IMR-90 (cell line): ENCODE results near the gene HINT3. TPM values are rescaled to one million over a fixed set of nuclear protein-coding genes. Genes with fewer than 3 reads are reported as not detected.
A peak's percentile ranks its signal among the peaks of the same experiment; 100 is the strongest.

ENCODE experiments used
- ATAC-seq: fragments of 200-7000 bp; cut with Tn5 transposase; 2 replicates; pipeline ENCODE4 v1.9.1; 2020; ENCODE audit warnings: low read depth, mild to moderate bottlenecking, moderate library complexity
- BruUV-seq: library from RNA; stranded (reverse); fragments of 400-500 nt; replicated peaks from 2 replicates; lab custom pipeline; 2021; lab: Mats Ljungman, UMichigan
- CTCF ChIA-PET: fragments of 300-600 bp; formaldehyde crosslinking; extraction: SDS; loops from one replicate; lab custom pipeline; 2021; ENCODE audit warnings: antibody characterized with exemption; lab: Yijun Ruan, JAX
- POLR2A ChIA-PET: fragments of 300-600 bp; sonication (Branson Sonifier 250); formaldehyde crosslinking; loops from one replicate; lab custom pipeline; 2022; ENCODE audit warnings: antibody characterized with exemption; ENCODE audit not compliant: unreplicated experiment; lab: Charles Lee
- DNase-seq: peaks from one replicate; pipeline ENCODE4 v3.0.0; 2013
- H2AFZ ChIP-seq: replicated peaks from 2 replicates; pipeline ENCODE3; 2013; ENCODE audit warnings: low read length, mild to moderate bottlenecking; ENCODE audit not compliant: poor library complexity
- H2AK5ac ChIP-seq: 2 replicates; pipeline ENCODE4 v1.6.1; 2013; ENCODE audit warnings: low read depth, low read length, inconsistent platforms
- H2AK9ac ChIP-seq: replicated peaks from 2 replicates; pipeline ENCODE3; 2013; ENCODE audit warnings: mild to moderate bottlenecking, low read depth, low read length, moderate library complexity; ENCODE audit not compliant: poor library complexity
- H2BK120ac ChIP-seq: 2 replicates; pipeline ENCODE4 v1.6.1; 2013; ENCODE audit warnings: low read depth, low read length, inconsistent platforms
- H2BK15ac ChIP-seq: 3 replicates; pipeline ENCODE4 v1.6.1; 2013; ENCODE audit warnings: low read depth, low read length, inconsistent platforms
- H2BK20ac ChIP-seq: 2 replicates; pipeline ENCODE4 v1.6.1; 2013; ENCODE audit warnings: low read depth, mild to moderate bottlenecking, inconsistent platforms, low read length, moderate library complexity
- H2BK5ac ChIP-seq: 2 replicates; pipeline ENCODE4 v1.6.1; 2013; ENCODE audit warnings: mild to moderate bottlenecking, low read depth, low read length, inconsistent platforms; ENCODE audit not compliant: poor library complexity, severe bottlenecking
- H3K14ac ChIP-seq: replicated peaks from 2 replicates; pipeline ENCODE4 v1.6.1; 2013; ENCODE audit warnings: low read depth, low read length, inconsistent platforms
- H3K18ac ChIP-seq: 2 replicates; pipeline ENCODE4 v1.6.1; 2013; ENCODE audit warnings: low read depth, low read length, control low read depth
- H3K23ac ChIP-seq: 2 replicates; pipeline ENCODE4 v1.6.1; 2013; ENCODE audit warnings: low read depth, low read length, inconsistent platforms
- H3K27ac ChIP-seq: 2 replicates; pipeline ENCODE4 v1.5.1; 2013; ENCODE audit warnings: mild to moderate bottlenecking, control low read depth, low read length; ENCODE audit not compliant: insufficient read depth
- H3K27me3 ChIP-seq: 2 replicates; pipeline ENCODE4 v1.6.1; 2013; ENCODE audit warnings: low read length; ENCODE audit not compliant: control insufficient read depth, insufficient read depth
- H3K36me3 ChIP-seq: 2 replicates; pipeline ENCODE4 v1.6.1; 2013; ENCODE audit warnings: low read length, mixed read lengths; ENCODE audit not compliant: control insufficient read depth, insufficient read depth
- H3K4ac ChIP-seq: 2 replicates; pipeline ENCODE4 v1.6.1; 2013; ENCODE audit warnings: low read depth, low read length, inconsistent platforms
- H3K4me1 ChIP-seq: 2 replicates; pipeline ENCODE4 v1.6.1; 2013; ENCODE audit warnings: low read length, mixed read lengths; ENCODE audit not compliant: control insufficient read depth, insufficient read depth
- H3K4me2 ChIP-seq: 2 replicates; pipeline ENCODE4 v1.6.1; 2013; ENCODE audit warnings: low read depth, mild to moderate bottlenecking, control low read depth, low read length, moderate library complexity
- H3K4me3 ChIP-seq: 2 replicates; pipeline ENCODE4 v1.5.1; 2013; ENCODE audit warnings: low read depth, mild to moderate bottlenecking, control low read depth, low read length, moderate library complexity; ENCODE audit not compliant: insufficient read depth
- H3K56ac ChIP-seq: 2 replicates; pipeline ENCODE4 v1.6.1; 2013; ENCODE audit warnings: low read length, inconsistent platforms; ENCODE audit not compliant: insufficient read depth; ENCODE audit errors: extremely low read depth
- H3K79me1 ChIP-seq, 2 experiments: 2 replicates each; pipeline ENCODE4 v1.6.1; 2013; ENCODE audit warnings: low read length in 2 of 2, inconsistent platforms in 1 of 2, low read depth in 1 of 2
- H3K9ac ChIP-seq: 2 replicates; pipeline ENCODE4 v1.6.1; 2013; ENCODE audit warnings: low read depth, low read length, control low read depth
- H3K9me1 ChIP-seq: 2 replicates; pipeline ENCODE4 v1.6.1; 2013; ENCODE audit warnings: low read length, inconsistent platforms; ENCODE audit not compliant: insufficient read depth
- H3K9me3 ChIP-seq: 2 replicates; pipeline ENCODE4 v1.6.1; 2013; ENCODE audit warnings: low read length; ENCODE audit not compliant: control insufficient read depth, insufficient read depth
- H4K20me1 ChIP-seq: 2 replicates; pipeline ENCODE4 v1.6.1; 2013; ENCODE audit warnings: low read length, inconsistent platforms; ENCODE audit not compliant: insufficient read depth
- H4K5ac ChIP-seq: 2 replicates; pipeline ENCODE4 v1.6.1; 2013; ENCODE audit warnings: mild to moderate bottlenecking, low read depth, low read length, control low read depth
- H4K8ac ChIP-seq, 2 experiments: 2 replicates each; pipeline ENCODE4 v1.6.1; 2013; ENCODE audit warnings: low read depth in 2 of 2, low read length in 2 of 2, control low read depth in 1 of 2, inconsistent platforms in 1 of 2
- H4K91ac ChIP-seq: 2 replicates; pipeline ENCODE4 v1.6.1; 2013; ENCODE audit warnings: low read depth, low read length, inconsistent platforms; ENCODE audit not compliant: insufficient read depth
- CHD1 ChIP-seq: IDR thresholded peaks from 2 replicates; pipeline ENCODE4 v1.6.1; 2012; ENCODE audit warnings: low read depth, low read length, improper control_type of control experiment
- MAFK ChIP-seq: IDR thresholded peaks from 2 replicates; pipeline ENCODE4 v1.6.1; 2012; ENCODE audit warnings: low read depth, low read length, improper control_type of control experiment
- dilution Hi-C: fragments of 300-500 bp; cut with HindIII; formaldehyde crosslinking; loops from one replicate; pipeline ENCODE4 v1.14.3; 2018; ENCODE audit warnings: low sequenced_read_pairs; ENCODE audit not compliant: unreplicated experiment
- in situ Hi-C: fragments of 300-500 bp; cut with MboI; formaldehyde crosslinking; loops from 3 replicates; pipeline ENCODE4 v1.14.3; 2019; ENCODE audit warnings: low sequenced_read_pairs, inconsistent platforms, mixed read lengths
- intact Hi-C: fragments of 100-400 bp; cut with micrococcal nuclease; formaldehyde crosslinking; loops from 2 replicates; pipeline ENCODE4 v1.10.0; 2022
- polyA plus RNA-seq, 3 experiments: library from polyadenylated mRNA; depleted of rRNA; stranded (reverse); fragments of >200 nt; gene quantifications; 2 replicates each; pipeline ENCODE4 v1.2.3, GENCODE V29; 2012; ENCODE audit warnings: low replicate concordance in 1 of 3
- total RNA-seq: library from RNA; depleted of rRNA; stranded (reverse); fragments of >200 nt; gene quantifications from 2 replicates; pipeline ENCODE4 v1.2.3, GENCODE V29; 2012
- TF ChIP-seq, protein P1 (sequence below): fragments of 150-350 bp; IDR thresholded peaks from 2 replicates; pipeline ENCODE4 v1.6.1; 2017; ENCODE audit warnings: mild to moderate bottlenecking, antibody characterized with exemption, low read length, low read depth

HINT3 gene
- total and polyA plus RNA-seq, 2 of the 4 experiments (the other 2 are of a cell fraction), result 3.4 to 6.5 TPM

GRCh38 chr6:126002755-126003679 lies 46.4 kb downstream of the HINT3 start (continued):
- TF ChIP-seq, protein P1, sequence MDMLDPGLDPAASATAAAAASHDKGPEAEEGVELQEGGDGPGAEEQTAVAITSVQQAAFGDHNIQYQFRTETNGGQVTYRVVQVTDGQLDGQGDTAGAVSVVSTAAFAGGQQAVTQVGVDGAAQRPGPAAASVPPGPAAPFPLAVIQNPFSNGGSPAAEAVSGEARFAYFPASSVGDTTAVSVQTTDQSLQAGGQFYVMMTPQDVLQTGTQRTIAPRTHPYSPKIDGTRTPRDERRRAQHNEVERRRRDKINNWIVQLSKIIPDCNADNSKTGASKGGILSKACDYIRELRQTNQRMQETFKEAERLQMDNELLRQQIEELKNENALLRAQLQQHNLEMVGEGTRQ, result no peak

GRCh38 chr6:126007800-126008199 lies 51.2 kb downstream of the HINT3 start:
- POLR2A ChIA-PET, result interaction anchor here (0.6 kb wide), 1 partner anchor 14 kb away, joined by 4 read pairs; no protein-coding TSS in a partner anchor
- no peak overlapping the region for H3K4me3 ChIP-seq
- in situ Hi-C loops, result loop anchor here (25.0 kb wide), 1 partner anchor 655 kb away; no protein-coding TSS in a partner anchor

More at GRCh38 chr6:126007800-126008199, 51.2 kb downstream of the HINT3 start:
- Histone ChIP-seq H2BK15ac (no peak overlapping the region), H2BK5ac (no peak overlapping the region), H3K79me1 (peaks cover 0 to 6% of the 10 kb centered on the region in 2 experiments; a peak in 1 of 4 replicates), H3K4ac (no peak overlapping the region), H2BK120ac (no peak overlapping the region), H3K18ac (no peak overlapping the region), H2AFZ (no peak overlapping the region), H3K9me1 (no peaks in the 10 kb centered on the region), H3K9ac (no peak overlapping the region), H4K91ac (no peak overlapping the region), H3K14ac (no peak overlapping the region), H4K20me1 (no peaks in the 10 kb centered on the region), H3K36me3 (peaks cover 10% of the 10 kb centered on the region), H3K27ac (no peak overlapping the region), H4K5ac (no peak overlapping the region), H3K27me3 (no peaks in the 10 kb centered on the region), H3K23ac (no peak overlapping the region), H4K8ac (no peak overlapping the region), H2AK5ac (no peak overlapping the region), H3K4me2 (no peak overlapping the region), H3K56ac (no peak overlapping the region), H3K9me3 (no peaks in the 10 kb centered on the region), H3K4me1 (no peaks in the 10 kb centered on the region), H2BK20ac (no peak overlapping the region), H2AK9ac (no peak overlapping the region)
- CTCF ChIA-PET, result interaction anchor here (1.0 to 1.6 kb wide), 2 partner anchors 10 to 12 kb away, joined by 3 to 6 read pairs; no protein-coding TSS in a partner anchor
- no TSS peak for BruUV-seq
- DNase-seq, result no peak
- ATAC-seq, result no peak
- intact Hi-C loops, result no loop called here
- dilution Hi-C loops, result no loop called here
- TF ChIP-seq MAFK (peak; percentile 70), CHD1 (no peak)
- TF ChIP-seq, protein P1, result no peak
